ENCODE measurements around the gene CUL7.

CUL7 gene

GRCh38 chr6:43077333-43077809 lies 23.7 kb upstream of the CUL7 start:
- no peak for DNase-seq (ENCODE audit: low read depth in 2 of 2)

GRCh38 chr6:43076464-43077332 lies 23.0 kb upstream of the CUL7 start:
- DNase-seq (ENCODE audit: low read depth in 2 of 2): no peak

GRCh38 chr6:43075670-43076463 lies 22.2 kb upstream of the CUL7 start, which contains the start of gene PTK7:
PTK7 (plus strand) TSS chr6:43076314; CDS start chr6:43076489, 175 bp downstream.
- DNase-seq (ENCODE audit: low read depth in 2 of 2): peak in 1 of 2 experiments; percentile 66

DNA sequence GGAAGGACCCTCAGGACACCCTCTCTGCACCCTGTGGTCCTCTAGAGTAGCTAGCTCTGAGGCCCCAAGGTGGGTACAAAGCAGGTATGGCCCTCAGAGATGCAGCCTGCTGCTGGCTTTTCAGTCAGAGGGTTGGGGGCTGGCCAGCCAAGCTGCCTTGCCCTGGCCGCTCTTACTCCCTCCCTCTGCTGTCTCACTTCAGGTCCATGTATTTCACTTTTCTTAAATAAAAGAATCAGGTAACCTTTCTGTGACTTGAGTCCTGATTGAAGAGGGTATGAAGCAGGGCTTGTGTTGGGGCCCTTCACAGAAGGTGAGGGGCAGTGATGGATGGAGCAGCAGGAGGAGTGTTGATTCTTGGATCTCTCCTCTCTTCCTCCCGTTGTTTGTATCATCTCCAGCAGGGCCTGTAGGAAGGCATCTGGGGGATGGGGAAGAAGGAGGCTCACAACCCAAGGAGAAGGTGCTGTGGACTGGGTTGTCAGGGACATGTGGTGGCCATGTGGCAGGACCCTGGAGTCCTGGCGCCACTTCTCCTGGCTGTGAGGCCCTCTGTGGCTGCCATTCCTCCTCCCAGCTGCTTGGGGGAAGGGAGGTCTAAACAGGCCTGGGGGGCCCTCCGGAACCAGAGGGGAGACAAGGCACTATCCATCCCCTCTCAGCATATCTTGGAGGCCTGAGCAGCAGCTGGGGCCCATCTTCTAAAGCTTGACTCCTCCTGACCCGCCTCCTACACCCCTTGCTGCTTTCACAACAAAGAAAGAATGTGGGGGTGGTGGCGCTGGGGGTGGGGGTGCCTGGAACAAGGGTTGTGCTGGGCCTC lies 21.4 kb upstream of the CUL7 start:
- DNase-seq (ENCODE audit: low read depth in 2 of 2): peak; percentile 67 to 71

DNA sequence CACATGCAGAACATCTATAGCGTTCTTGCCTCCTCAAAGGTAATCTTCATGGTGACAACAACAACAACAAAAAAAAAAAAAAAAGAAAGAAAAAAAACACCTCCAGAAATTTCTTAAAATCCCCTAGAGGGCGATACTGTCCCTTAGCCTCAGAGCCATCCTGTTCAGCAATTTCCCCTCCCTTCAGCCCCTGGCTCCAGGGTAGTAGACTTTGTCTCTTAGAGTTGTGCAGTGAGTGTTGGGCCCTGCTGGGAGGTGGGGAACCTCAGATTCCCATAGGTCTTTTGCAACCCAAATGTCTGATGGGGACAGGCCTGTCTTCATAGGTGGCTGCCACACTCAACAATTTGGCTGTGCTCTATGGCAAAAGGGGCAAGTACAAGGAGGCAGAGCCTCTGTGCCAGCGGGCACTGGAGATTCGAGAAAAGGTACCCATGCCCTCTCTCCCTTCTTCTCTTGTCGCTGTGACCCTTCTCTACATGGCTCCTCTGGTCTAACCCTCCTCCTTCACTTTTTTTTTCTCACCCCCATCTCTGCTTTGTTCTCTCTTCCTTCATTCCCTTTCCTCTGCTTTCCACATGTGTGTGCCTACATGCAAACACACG lies 16.5 kb upstream of the CUL7 start:
- DNase-seq (ENCODE audit: low read depth in 2 of 2): peak in 1 of 2 experiments; percentile 56

GRCh38 chr6:43062818-43063217 lies 9.2 kb upstream of the CUL7 start:
- DNase-seq (ENCODE audit: low read depth in 2 of 2): no peak

GRCh38 chr6:43061861-43062260 lies 8.2 kb upstream of the CUL7 start:
- DNase-seq (ENCODE audit: low read depth in 2 of 2): no peak

- no peak for DNase-seq (ENCODE audit: low read depth in 2 of 2)
These were observed 7.3 kb upstream of the CUL7 start for GRCh38 chr6:43060755-43061633.

DNA sequence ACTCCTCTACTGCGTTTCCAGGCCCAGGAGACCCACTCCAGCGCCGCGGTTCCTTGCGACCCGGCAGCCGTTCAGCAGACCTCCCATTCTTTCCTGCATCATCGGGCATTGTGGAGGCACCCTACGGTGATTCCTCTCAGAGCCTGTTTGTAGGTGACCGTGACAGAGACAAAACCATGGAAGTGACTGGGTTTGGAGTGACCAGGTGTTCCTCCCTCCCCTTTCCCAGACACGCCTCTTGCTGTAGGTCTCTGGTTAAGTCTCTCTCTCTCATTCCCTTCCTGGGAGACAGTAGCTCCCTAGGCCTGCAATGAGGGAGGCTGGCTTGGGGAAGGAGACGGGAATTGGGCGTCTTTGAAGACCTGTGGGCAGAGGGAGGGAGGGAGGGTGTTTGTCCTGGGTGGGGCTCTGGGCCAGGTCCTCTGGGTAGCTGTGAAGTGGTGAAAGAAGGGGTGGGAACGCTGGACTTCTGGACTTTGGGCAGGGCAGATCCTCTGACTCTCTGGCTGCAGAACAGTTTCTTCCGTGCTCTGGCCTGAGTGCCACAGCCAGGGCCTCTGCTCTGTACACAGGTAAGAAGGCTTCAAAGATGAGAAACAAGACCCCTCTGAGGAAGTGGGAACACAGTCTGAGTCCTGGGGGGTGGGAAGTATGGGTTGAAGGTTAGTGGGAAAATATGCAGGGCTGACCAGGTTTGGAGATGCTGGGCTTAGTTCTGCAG lies 6.5 kb upstream of the CUL7 start:
- no peak for DNase-seq (ENCODE audit: low read depth in 2 of 2)

DNA sequence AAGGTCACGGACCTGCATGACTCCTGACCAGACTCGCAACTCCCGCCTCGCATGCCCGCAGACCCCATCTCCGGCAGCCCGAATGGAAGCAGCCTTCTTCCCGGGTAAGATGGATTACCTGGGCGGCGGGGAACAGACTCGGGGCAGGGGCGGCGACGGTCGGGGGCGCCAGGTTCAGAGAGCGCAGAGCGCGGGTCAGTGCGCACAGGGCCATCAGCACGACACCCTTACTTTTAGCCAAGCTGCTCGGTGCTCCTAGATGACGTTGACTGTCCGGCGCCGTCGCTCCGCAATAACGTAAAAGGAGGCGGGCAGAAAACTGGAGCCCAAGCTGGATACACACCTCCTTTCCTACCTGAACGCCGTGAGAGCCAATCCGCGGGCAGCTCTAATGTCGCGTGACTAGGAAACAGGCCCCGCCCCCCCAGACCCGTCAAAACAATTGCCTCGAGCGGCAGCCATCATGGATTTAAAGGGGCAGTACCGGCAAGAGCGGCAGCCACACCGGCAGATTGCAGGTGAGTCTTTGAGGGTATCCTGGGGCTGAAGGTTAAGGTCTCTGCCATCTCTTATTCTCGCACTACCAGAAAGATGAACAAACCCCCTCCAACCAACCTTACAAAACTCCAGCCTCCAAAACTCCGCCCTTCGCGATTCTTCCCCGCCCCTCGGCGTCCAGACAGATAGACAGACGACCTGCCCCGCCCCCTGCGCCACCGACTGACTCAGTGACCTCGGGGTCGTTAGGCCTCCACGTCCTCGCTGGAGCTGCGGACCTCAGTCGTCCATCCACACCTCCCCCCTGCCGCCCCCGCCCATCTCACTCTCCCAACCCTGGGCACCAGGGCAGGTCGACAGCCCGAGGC lies 5.8 kb upstream of the CUL7 start, which contains the start of the genes KLC4 and MRPL2:
Gene KLC4 (plus strand): TSS at position 464 of the 866 bp plus-strand sequence. CDS start 1,705 bp downstream, outside the sequence.
Gene MRPL2 (minus strand): TSS at position 267 of the 866 bp plus-strand sequence. CDS start 53 bp downstream, at position 214.
- peak; percentile 96 to 97 for DNase-seq (ENCODE audit: low read depth in 2 of 2)

GRCh38 chr6:43058531-43058930 lies 4.9 kb upstream of the CUL7 start:
- no peak for DNase-seq (ENCODE audit: low read depth in 2 of 2)

- DNase-seq (ENCODE audit: low read depth in 2 of 2): no peak
These were observed 2.3 kb upstream of the CUL7 start for GRCh38 chr6:43055966-43056365.

DNA sequence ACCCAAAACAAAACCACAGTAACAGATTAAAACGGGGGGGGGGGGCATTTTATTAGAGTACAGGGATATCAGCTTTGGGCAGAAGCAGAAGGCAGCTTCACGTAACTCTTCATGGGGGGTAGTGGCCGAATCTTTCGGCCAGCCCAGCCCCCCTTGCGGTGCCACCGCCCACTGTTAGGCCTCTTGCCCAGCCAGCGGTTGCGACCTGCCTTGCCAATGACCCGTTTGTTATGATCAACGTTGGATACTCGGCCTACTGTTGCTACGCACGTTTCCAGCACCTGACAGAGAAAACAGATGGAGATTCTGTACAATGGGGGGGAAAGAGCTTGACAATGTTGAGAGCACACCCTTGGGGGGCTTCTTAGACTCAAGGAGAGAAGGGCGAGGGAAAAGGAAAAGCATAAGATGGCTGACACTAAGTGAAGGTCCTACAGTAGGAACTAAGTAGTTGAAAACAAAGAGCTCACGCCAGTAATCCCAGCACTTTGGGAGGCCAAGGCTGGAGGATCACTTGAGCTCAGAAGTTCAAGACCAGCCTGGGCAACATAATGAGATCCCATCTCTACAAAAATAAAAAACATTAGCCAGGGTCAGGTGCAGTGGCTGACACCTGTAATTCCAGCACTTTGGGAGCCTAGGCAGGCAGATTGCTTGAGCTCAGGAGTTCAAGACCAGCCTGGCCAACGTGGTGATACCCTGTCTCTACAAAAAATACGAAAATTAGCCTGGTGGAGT lies 724 bp upstream of the CUL7 start:
- no peak for DNase-seq (ENCODE audit: low read depth in 2 of 2)

DNA sequence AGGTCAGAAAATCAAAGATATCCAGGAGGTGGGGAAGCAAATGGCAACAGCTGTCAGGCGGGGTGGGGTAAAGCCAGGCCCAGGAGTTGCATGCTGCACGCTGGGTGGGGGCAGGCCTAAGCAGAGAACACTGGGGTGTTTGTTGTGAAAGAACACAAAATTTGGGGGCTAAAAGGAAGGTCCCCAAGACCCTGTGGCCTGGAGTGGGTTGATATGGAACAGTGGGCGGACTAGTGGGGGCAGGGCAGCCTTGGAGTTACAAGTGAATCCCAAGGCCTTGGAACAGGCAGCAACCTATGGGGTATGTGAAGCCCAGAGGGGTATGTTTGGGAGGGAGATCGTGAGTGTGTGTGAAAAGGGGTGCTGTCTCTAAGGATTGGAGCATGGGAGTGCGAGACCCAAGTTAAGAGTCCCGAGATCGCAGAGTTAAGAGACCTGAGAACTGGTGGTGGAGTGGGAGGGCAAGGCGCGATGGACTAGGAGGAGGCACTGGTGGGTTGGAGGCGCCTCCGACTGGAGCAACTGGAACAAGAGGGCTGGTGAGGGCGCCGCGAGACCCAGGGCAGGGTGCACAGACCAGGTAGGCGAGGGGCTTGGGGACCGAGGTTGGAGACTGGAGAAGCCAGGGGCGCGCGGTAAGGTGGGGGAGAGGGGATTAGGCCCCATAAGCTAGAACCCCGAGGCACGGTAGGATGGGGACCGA lies 658 bp downstream of the CUL7 start:
- no peak for DNase-seq (ENCODE audit: low read depth in 2 of 2)

DNA sequence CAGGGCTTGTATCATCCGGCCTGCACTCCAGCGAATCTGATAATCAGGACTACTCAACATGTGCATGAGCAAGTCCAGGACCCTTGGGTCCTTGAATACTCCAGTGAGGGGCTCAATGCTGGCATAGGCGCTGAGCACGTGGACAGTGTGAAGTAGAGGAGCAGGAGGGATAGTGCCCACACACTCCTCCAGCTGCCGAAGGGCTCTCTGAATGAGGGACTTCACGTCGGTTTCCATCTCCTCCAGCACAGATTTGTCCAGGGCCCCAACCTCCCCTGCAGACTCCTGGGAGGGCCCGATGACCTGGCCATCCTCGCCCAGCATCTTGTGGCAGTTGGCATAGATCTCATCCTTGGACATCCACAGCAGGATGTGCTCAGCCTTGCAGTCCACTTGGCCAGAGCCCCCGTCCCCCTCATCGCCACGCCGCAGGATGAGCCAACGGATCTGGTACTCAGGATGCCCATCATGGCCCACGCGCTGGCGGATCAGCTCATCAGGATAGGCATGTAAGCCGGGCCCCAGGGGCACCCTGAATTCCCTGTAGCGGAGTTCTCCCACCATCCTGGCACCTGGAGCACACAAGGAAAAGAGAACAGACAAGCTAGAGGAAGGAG lies 1.3 kb downstream of the CUL7 start:
- DNase-seq (ENCODE audit: low read depth in 2 of 2): no peak

DNA sequence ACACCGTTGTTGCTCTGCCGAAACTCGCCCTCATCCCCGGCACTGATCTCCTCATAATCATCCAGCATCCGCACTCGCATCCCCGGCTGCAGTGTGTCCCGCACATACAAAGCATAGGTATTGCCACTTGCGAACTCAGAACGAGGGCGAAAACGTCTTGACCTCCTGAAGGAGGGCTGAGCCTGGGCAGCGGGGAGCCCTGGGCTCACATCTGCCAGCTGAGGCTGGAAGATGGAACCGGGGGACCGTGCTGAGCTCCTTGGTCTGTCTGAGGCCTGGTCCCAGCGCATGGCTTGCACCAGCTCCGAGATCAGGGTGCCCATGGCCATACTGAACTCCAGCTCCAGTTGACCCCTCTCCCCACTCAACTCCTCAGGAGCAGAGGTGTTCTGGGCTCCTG lies 2.7 kb downstream of the CUL7 start:
- DNase-seq (ENCODE audit: low read depth in 2 of 2): no peak

DNA sequence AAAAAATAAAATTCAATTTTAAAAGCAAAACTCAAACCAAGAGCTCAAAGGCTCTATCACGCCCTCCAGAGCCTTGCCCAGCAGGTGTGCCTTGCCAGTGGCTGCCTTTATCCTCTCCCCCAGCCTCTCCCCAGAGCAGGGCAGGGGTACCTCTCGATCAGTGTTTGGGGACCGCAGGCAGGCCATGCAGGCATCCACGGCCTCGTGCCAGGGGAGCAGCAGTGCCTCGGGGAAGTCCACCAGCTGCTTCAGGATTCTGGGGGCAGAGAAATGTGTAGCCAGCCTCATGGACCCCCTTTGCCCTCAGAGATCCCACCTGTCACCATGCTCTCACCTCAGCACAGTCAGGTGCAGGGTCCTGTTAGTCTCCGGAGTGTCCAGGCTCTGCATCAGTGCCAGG lies 5.7 kb downstream of the CUL7 start:
- no peak for DNase-seq (ENCODE audit: low read depth in 2 of 2)
